GM12878 (cell line): ENCODE results near the gene CSTF2T. TPM values are rescaled to one million over a fixed set of nuclear protein-coding genes. Genes with fewer than 3 reads are reported as not detected.

ENCODE experiments used
- CREB1 ChIP-seq: IDR thresholded peaks from 2 replicates; pipeline ENCODE4 v1.6.1; 2012; ENCODE audit warnings: low read depth, mild to moderate bottlenecking, inconsistent platforms
- E2F8 ChIP-seq: fragments of 450-650 bp; IDR thresholded peaks from 2 replicates; pipeline ENCODE4 v1.6.1; 2018; ENCODE audit warnings: mild to moderate bottlenecking, low read depth, moderate library complexity; ENCODE audit not compliant: partially characterized antibody
- HSF1 ChIP-seq: fragments of 150-350 bp; IDR thresholded peaks from 2 replicates; pipeline ENCODE4 v1.6.1; 2014; ENCODE audit warnings: mild to moderate bottlenecking, low read depth, low read length
- IKZF1 ChIP-seq: fragments of 450-650 bp; conservative IDR thresholded peaks from 2 replicates; pipeline ENCODE4 v1.6.1; 2017; ENCODE audit warnings: antibody characterized with exemption, mild to moderate bottlenecking
- PAX8 ChIP-seq: fragments of 450-650 bp; IDR thresholded peaks from 2 replicates; pipeline ENCODE4 v1.6.1; 2017; ENCODE audit warnings: mild to moderate bottlenecking, moderate library complexity
- SMAD5 ChIP-seq: IDR thresholded peaks from 2 replicates; pipeline ENCODE4 v1.6.1; 2016; ENCODE audit warnings: antibody characterized with exemption, low read depth
- TCF7 ChIP-seq: IDR thresholded peaks from 2 replicates; pipeline ENCODE4 v1.6.1; 2014; ENCODE audit warnings: antibody characterized with exemption, borderline replicate concordance
- YBX1 ChIP-seq: fragments of 450-650 bp; IDR thresholded peaks from 2 replicates; pipeline ENCODE4 v1.6.1; 2016; ENCODE audit warnings: antibody characterized with exemption
- ZBTB4 ChIP-seq: fragments of 450-650 bp; formaldehyde crosslinking; IDR thresholded peaks from 2 replicates; pipeline ENCODE4 v1.4.0; 2022; ENCODE audit warnings: mild to moderate bottlenecking, moderate library complexity
- ZNF274 ChIP-seq: IDR thresholded peaks from one replicate; pipeline ENCODE4 v1.8.0; 2011; ENCODE audit not compliant: insufficient read length, insufficient read depth
- polyA plus RNA-seq, 11 experiments: library from polyadenylated mRNA; depleted of rRNA in 4 of 11; unstranded in 6 of 11; stranded (reverse) in 5 of 11; fragments of >200 nt; fragmentation: Nextera tagmentation in 4 of 11; fragmentation: Illumina TruSeq in 1 of 11; extraction: Ambion mirVana in 4 of 11; extraction: Trizol in 1 of 11; gene quantifications; 1 replicate in 1 of 11; 2 replicates in 10 of 11; pipeline versions ENCODE4 v1.2.1 to v1.2.3, GENCODE V29; 2011 to 2016; ENCODE audit warnings: inconsistent platforms in 2 of 11, missing spikeins in 2 of 11, low read depth in 1 of 11
- total RNA-seq, 4 experiments: library from RNA; depleted of rRNA in 3 of 4; stranded (reverse); fragments of >200 nt in 3 of 4; fragmentation: Illumina TruSeq in 1 of 4; extraction: Trizol in 1 of 4; gene quantifications; 2 replicates each; pipeline versions ENCODE4 v1.2.1 to v1.2.3, GENCODE V29; 2013 to 2021
- TF ChIP-seq, protein P1 (sequence below): fragments of 450-650 bp; IDR thresholded peaks from 2 replicates; pipeline ENCODE4 v1.6.1; 2016; ENCODE audit warnings: mild to moderate bottlenecking

Gene CSTF2T
- total and polyA plus RNA-seq, 10 of the 15 experiments (the other 5 are each of a cell fraction or from before 2014, with no cell fraction given), result 6.8 to 23.8 (median 14.3) TPM

DNA sequence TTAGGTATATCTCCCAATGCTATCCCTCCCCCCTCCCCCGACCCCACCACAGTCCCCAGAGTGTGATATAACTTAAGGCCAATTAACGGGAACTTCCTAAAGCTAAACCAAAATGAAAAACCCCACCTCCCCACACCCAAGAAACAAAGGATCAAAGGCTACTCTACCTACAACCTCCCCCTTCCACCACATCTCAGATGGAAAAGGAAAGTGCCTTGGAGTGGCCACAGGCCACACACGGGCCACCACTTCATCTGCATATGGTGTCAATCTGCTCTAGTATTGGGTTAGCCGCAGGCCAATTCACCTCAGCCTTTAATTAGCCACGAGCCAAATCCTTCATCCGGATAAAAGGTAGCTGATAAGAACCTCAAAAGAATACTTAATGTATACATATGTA lies 19.6 kb downstream of the CSTF2T start (continued):
- TF ChIP-seq ZBTB4, result no peak
- no peak for TF ChIP-seq SMAD5
- TF ChIP-seq E2F8, result no peak
- no peak for TF ChIP-seq CREB1
- TF ChIP-seq TCF7, result no peak
- TF ChIP-seq HSF1, result no peak
- TF ChIP-seq, protein P1, sequence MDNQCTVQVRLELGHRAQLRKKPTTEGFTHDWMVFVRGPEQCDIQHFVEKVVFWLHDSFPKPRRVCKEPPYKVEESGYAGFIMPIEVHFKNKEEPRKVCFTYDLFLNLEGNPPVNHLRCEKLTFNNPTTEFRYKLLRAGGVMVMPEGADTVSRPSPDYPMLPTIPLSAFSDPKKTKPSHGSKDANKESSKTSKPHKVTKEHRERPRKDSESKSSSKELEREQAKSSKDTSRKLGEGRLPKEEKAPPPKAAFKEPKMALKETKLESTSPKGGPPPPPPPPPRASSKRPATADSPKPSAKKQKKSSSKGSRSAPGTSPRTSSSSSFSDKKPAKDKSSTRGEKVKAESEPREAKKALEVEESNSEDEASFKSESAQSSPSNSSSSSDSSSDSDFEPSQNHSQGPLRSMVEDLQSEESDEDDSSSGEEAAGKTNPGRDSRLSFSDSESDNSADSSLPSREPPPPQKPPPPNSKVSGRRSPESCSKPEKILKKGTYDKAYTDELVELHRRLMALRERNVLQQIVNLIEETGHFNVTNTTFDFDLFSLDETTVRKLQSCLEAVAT, result no peak
- no peak for TF ChIP-seq ZNF274
- TF ChIP-seq YBX1, result no peak
- TF ChIP-seq PAX8, result no peak
- TF ChIP-seq IKZF1, result no peak
